NCI-H2196 treated with DMSO at 0.1 percent for 48 hours (cell line): Measurements from ENCODE around the gene ZBTB22.
"Not testable (repeated sequence)": the region's sequence is repeated elsewhere in the genome, so short reads cannot be mapped to it uniquely, and the experiment has no call there.

Experiments
- DNase-seq: peaks from one replicate; lab custom pipeline; 2025; ENCODE audit not compliant: unreplicated experiment; lab: John Stamatoyannopoulos, UW

ZBTB22 gene

DNA sequence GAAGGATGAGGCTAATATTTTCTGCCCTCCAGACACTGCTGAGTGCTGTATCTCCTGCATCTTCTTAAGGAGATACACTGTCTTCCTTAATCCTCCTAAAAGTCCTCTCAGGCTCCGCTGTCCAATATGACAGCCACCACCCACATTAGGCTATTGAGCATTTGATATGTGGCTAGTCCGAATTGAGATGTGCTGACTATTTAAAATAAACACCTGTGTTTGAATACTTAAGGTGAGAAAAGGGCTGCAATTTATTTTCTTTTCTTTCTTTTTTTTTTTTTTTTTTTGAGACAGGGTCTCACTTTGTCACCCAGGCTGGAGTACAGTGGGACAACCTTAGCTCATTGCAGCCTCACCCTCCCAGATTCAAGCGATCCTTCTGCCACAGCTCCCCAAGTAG is 15.7 kb downstream of the ZBTB22 start:
- DNase-seq: no peak

- peak; percentile 73 for DNase-seq
Observed at GRCh38 chr6:33299237-33299944, 18.2 kb downstream of the ZBTB22 start.

DNA sequence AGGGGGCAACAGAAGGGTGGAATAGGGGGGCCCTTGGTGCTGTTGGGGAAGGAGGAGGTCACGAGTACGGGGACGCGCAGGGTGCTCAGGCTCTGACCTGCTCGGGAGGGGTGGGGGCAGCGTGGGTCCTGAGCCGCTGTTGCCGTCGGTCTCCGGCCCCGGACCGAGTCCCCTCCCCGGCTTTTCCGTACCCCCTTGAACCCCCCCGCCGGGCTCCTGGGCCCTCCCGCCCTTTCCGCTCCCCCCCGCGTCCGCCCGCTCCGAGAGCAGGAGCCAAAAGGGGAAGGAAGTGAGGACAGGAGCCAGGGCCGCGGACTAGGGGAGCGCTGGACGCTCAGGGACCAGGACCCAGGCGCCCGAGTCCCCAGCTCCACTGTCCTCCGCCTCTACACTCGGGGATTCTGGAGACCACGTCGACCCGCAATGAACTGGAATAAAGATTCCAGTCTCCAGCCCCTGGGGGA is 18.7 kb downstream of the ZBTB22 start, which contains the start of gene RGL2:
Gene RGL2 (minus strand): TSS at position 170 of the 464 bp plus-strand sequence. CDS start 332 bp downstream, outside the sequence.
- peak; percentile 46 for DNase-seq

DNA sequence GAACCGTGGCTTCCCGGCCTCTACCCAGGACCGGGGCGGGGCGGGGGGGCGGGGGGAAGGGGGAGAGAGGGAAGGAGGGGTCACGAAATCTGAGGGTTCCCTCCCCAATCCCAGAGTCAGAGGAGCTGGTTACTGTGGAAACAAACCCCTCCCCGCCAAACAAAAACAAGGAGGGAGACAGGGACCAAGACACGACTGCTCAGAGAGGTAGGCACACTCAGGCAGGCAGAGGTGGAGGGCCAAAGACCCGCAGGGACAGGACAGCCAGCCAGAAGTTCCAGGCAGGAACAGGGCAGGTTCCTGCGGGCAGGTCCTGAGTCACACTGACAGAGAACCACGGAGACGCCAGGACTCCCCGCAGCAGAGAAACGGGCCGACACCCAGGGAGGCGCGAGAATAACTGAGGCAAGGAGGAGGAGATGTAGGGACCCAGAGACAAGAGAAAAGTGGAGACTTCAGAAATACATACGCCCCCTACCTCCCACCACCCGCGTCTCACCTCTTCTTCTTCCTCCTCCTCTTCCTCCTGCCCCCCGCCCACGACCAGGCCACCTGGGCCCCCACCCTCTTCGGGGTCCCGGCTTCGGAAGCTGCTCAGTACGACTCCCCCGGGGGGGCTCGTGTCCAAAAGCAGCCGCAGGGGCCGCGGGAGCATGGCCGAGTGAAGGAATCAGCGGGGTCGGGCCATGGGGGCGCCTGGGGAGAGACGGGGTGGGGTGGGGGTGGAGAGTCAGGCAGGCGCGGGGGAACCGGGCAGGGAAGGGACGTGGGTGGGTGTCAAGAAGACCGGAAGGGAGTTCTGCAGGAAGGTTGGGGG is 19.4 kb downstream of the ZBTB22 start:
- DNase-seq: peak; percentile 34

GRCh38 chr6:33297406-33297955 is 20.1 kb downstream of the ZBTB22 start:
- no peak for DNase-seq

DNA sequence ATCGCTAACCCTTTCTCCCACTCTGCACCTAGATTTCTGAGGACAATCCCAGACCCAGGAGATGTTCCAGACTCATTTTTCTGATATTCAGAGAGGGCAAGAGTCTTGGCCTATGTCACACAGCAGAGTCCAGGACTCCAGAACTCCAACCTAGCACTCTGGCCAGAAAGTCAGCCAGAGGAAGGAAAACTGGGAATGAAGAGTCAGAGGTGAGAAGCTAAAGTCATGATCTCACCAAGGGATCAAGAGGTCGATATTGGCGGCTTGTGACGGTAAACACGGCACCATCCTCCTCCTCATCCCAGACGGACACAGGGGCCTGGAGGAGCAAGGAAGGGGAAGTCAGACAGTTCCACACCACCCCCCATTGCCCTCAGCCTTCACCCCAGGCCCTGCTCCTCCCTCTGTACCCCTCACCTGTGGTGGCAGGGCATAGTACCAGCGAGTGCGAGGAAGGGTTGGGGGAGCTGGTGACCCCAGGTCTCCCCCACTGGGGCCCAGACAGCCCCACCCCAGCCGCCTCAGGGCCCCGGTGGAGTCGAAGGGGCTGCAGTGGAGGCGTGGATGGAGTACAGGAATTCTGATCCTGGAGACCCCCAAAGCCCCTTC is 20.6 kb downstream of the ZBTB22 start:
- no peak for DNase-seq

DNA sequence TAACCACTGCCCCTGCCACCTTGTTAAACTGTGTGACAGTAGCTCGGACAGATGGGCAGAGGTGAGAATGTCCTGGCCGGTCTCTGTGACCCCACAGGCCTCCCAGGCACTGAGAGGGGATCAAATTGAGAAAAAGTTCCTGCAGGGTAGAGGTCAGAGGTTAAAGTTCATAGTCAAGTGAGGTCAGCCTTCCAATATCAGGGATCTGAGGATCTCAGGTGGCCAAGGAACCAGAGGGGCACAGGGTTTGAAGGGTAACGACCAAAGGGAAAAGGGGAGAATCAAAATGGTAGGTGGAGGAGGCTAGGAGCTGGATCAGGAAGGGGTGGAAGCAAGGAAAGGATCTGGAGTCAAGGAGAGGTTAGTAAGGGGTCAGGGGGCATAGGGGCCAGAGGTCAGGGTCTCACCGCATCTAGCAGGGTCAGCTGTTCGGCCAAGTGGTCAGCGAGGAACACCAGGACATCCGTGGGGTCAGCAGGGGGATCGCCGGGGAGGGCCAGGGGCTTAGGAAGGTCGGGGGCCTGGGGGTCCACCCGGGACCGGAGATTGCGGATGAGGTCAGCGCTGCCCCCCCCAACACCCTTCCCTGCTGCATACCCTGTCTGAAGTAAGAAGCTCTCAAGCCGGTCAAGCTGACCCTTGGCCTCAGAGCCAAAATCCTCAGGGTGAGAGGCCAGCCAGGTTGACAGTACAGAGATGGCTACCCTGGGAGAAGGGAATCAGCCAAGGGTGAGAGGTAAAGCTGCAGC is 21.7 kb downstream of the ZBTB22 start:
- no peak for DNase-seq

- DNase-seq: no peak
Observed at GRCh38 chr6:33294086-33294823, 23.3 kb downstream of the ZBTB22 start.

GRCh38 chr6:33292996-33293682 is 24.4 kb downstream of the ZBTB22 start:
- no peak for DNase-seq

DNA sequence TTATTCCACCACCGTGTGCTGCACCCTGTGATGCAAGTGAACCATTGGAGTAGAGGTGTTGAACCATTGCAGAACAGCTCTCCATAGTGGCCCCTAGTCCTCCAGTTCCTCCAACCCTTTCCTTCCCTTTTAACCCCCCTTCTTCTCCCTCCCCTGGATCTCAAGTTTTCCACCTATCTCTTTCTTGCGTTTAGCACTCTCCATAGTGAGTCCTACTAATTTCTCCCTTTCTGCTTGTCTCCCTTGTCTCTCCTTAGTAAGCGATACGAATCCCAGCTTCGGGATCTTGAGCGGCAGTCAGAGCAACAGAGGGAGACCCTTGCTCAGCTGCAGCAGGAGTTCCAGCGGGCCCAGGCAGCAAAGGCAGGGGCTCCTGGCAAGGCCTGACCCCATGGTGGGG is 27.1 kb downstream of the ZBTB22 start:
- DNase-seq: no peak

DNA sequence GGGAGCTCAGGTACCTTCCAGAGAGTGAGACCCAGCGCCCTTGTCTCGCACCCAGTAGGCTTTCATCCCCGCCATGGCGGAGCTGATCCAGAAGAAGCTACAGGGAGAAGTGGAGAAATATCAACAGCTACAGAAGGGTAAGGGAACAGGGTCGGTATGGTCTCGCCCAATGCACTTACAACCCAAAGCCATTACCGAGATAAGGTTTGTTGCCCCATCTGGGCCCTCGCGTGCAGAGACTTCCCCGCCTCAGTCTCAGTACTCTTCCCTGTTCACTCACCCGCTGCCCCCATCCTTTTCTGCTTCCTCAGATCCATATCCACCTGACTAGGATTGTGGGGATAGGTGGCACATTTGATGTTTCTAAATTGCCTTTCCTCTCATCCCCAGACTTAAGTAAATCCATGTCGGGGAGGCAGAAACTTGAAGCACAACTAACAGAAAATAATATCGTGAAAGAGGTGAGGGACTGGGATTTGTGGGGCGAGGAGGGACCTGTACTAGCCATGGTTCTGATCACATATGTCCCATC is 27.7 kb downstream of the ZBTB22 start:
- DNase-seq: no peak

- DNase-seq: peak; percentile 87
Observed at GRCh38 chr6:33288921-33289783, 28.4 kb downstream of the ZBTB22 start, which contains the start of the genes PFDN6 and WDR46. Gene PFDN6, plus strand, starts transcription at chr6:33289601. Its CDS starts 256 bp downstream, at chr6:33289857. Gene WDR46, minus strand, starts transcription at chr6:33289239. Its CDS starts 69 bp downstream, at chr6:33289170.

DNA sequence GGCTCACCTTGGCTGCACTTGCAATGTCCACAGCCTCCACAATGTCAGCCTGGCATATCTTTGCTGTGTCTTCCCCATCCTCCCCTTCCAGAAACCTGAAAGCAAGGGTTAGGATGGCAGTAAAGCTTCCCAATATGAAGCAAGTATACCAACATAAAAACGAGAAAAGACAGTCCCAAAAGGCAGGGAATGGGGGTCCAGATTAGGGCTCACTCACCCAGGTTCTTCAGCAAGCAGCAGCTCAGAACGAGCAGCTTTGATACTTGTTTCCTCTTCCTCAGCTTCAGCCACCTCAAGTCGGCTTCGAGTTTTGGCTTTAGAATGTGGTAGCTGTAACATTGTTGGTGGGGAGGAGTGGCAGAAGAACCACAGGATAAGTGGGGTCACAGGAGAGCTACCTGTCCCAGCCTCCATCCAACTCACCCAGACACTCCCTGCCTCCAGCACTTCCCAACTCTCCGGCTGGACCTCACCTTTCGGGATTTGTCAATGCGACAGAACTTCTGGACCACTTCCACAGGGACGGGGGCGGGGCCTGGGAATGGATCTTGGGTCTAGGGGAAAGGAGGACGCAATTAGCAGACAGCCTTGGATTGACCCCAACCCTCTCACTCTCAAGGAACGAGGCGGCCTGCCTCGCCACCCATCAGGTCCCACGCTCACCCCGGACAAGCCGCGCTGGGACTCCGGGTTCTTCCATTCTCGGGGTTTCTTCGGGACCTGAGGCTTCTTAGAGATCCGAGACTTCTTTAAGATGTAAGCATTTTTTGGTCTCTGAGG is 29.2 kb downstream of the ZBTB22 start:
- no peak for DNase-seq

DNA sequence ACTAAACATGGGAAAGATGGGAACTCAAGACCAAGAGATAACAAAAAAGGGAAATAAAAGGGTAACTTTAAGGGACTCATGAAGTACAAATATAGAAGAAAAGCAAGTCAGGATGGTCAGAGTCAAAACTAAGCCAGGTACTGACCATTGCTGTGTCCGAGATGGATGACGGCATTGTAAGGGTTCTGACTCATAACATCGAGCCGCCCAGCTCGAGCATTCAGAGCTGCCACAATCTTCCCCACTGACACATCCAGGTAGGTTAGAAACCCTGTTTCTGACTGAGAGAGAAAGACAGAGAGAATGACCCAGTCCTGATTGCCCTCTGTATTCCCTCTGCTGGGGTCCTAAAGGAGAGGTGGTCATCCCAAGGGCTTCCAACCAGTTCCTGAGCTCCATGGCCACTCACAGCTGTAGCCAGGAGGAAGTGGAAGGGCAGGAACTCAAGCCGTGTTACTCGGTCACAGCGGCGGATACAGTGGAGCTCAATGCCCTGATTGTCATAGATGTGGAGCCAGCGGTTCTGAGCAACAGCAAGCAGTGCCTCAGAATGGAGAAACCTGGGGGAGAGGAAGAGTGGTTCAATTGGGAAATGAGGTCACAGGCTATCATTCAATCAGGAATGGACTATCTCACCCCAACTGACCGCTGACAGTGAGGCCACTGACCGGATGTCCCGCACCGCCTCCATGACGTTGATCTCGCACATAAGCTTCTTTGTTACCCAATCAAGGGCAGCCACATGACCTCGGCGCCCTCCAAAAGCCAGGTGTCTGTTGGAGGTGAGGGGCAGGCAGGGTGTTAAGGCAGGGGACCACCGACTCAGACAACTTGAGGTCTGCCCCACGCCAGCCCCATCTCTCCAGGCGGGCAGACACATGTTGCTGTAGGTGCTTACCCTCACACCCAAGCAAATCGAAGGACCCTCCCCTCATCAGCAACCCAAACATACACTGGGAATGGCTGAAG is 30.3 kb downstream of the ZBTB22 start:
- no peak for DNase-seq

- not testable (repeated sequence) for DNase-seq
Observed at GRCh38 chr6:33285214-33285613, 32.3 kb downstream of the ZBTB22 start.

GRCh38 chr6:33280539-33280938 is 37.0 kb downstream of the ZBTB22 start:
- DNase-seq: no peak
